Measurements from ENCODE around the gene GABRR1. TPM values are rescaled to one million over a fixed set of nuclear protein-coding genes. Genes with fewer than 3 reads are reported as not detected.

GABRR1 gene
- total RNA-seq, 4 donors from 2014 or later = not detected

DNA sequence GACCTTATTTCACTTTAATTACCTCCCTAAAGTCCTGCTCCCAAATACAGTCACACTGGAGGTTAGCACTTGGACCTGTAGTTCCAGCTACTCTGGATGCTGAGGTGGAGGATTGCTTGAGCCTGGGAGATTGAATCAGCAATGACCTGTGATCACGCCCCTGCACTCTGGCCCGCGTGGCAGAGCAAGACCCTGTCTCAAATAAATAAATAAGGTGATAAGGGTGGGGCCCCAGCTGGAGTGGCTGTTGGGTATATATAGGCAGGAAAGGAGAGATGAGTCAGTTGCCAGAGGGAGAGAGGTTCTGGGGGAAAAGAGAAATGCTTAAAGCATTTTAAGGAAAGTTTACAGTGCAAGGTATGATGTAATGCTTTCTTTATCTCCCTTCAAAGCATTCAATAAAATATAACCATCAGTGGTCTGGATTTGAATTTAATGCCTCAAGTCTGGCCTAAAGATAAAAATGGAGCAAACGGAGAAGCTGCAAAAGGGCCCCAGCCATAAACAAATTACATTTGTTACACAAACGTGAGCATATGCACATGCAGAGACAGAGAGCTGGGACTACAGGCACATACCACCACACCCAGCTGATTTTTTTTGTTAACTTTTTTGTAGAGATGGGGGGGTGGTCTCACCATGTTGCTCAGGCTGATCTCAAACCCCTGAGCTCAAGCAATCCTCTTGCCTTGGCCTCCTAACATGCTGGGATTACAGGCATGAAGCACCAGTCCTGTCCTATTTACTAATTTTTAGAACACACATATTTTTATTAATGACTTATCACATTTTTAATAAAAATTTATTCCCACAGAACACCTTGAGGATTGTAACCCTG is 77.4 kb downstream of the GABRR1 start:
- TF ChIP-seq, protein P1, sequence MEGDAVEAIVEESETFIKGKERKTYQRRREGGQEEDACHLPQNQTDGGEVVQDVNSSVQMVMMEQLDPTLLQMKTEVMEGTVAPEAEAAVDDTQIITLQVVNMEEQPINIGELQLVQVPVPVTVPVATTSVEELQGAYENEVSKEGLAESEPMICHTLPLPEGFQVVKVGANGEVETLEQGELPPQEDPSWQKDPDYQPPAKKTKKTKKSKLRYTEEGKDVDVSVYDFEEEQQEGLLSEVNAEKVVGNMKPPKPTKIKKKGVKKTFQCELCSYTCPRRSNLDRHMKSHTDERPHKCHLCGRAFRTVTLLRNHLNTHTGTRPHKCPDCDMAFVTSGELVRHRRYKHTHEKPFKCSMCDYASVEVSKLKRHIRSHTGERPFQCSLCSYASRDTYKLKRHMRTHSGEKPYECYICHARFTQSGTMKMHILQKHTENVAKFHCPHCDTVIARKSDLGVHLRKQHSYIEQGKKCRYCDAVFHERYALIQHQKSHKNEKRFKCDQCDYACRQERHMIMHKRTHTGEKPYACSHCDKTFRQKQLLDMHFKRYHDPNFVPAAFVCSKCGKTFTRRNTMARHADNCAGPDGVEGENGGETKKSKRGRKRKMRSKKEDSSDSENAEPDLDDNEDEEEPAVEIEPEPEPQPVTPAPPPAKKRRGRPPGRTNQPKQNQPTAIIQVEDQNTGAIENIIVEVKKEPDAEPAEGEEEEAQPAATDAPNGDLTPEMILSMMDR (IDR thresholded peaks at IDR 0.05; ENCODE audit: low read depth) = no peak

GRCh38 chr6:89138173-89138572 is 79.0 kb downstream of the GABRR1 start:
- TF ChIP-seq, protein P1 (IDR thresholded peaks at IDR 0.05; ENCODE audit: low read depth) = no peak

DNA sequence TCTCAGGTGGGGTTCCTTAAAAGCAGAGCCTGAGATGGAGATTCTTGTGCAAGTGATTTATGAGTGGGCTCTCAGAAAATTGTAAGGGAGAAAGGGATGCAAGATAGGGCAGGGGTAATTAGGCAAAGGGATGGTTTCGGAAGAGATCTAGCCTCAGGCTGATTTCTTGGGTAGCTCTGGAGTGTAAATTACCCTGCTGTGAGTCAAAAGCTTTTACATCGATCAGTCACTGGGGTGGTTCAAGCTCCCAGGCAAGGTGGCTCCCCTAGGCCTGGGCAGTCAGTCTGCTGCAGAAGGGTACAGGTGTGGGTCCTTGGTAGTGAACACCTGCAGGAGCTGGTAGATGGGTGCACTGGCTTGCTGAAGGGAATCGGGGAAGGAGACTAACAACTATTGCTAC is 82.4 kb downstream of the GABRR1 start:
- TF ChIP-seq, protein P1 (IDR thresholded peaks at IDR 0.05; ENCODE audit: low read depth) = no peak

DNA sequence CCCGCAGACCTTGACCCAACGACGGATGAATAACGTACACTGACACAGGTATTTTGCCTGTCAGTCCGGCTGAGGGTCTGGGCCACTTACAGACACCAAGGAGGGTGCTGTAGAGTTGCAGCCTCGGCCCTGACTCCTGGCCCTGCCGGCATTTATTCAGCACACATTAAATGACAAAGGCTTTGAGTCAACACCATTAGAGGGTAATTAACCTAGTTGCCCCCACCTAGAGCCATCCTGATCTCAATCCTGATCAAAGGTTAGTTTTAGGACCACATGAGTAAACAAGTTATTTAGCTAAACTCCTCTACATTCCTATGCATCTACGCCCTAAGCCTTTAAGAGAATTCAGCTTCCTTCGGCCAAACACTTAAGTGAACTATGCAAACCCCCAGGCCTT is 83.2 kb downstream of the GABRR1 start:
- TF ChIP-seq, protein P1 (IDR thresholded peaks at IDR 0.05; ENCODE audit: low read depth) = no peak

DNA sequence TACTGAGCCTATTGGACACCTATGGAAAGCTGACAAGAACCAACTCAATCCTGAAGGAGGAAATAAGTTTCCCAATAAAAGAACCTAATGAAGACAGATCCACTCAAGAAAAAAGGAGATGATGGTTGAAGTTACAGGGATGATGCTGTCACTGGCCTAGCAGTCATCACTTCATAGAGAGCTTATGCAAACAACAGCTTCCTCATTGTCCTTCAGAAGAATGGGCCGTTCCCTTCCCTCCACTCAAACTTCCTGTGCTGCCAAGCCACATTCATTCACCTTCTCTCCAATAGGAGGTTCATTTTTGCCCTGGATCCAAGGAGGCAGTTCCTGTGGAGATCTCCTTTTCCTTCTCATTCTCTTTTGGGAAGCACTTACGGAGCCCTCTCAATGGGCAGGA is 85.1 kb downstream of the GABRR1 start:
- TF ChIP-seq, protein P1 (IDR thresholded peaks at IDR 0.05; ENCODE audit: low read depth) = no peak

GRCh38 chr6:89131599-89131998 is 85.6 kb downstream of the GABRR1 start:
- TF ChIP-seq, protein P1 (IDR thresholded peaks at IDR 0.05; ENCODE audit: low read depth) = no peak

Other genes starting within 250 kb of the GABRR1 start
- gene PNRC1, start 136.6 kb downstream of the GABRR1 start, total RNA-seq = 100 to 1,000 TPM; 228 to 324 (median 262) TPM
- gene SRSF12, start 99.3 kb downstream of the GABRR1 start, total RNA-seq = under 1 TPM in 1 of 4 donors, not detected in 3; 0.17 TPM
- gene PM20D2, start 71.3 kb downstream of the GABRR1 start, total RNA-seq = 1 to 10 TPM; 4.0 to 6.8 (median 4.9) TPM
- gene GABRR2, start 97.9 kb upstream of the GABRR1 start, total RNA-seq = 1 to 10 TPM in 1 of 4 donors, under 1 TPM in 1, not detected in 2; 0.57 to 1.4 TPM
- 10 to 100 TPM; 20.9 to 48.3 (median 27.8) TPM for gene UBE2J1, start 135.4 kb upstream of the GABRR1 start, total RNA-seq
- gene RRAGD, start 194.9 kb upstream of the GABRR1 start, total RNA-seq = 10 to 100 TPM; 31.6 to 55.9 (median 37.9) TPM
- 10 to 100 TPM in 2 of 4 donors, 1 to 10 TPM in 2; 7.7 to 18.5 (median 11.9) TPM for gene ANKRD6, start 215.8 kb upstream of the GABRR1 start, total RNA-seq